Mucosa of descending colon (tissue), 3 donors: Measurements from ENCODE around the gene PSMB10. TPM values are rescaled to one million over a fixed set of nuclear protein-coding genes. Genes with fewer than 3 reads are reported as not detected.

Source experiments
- ATAC-seq: fragments of 200-7000 bp; cut with Tn5 transposase; one replicate; pipeline ENCODE4 v1.9.1; 2020; ENCODE audit warnings: mild to moderate bottlenecking, moderate library complexity
- DNase-seq, 3 donors: peaks; one replicate each; pipeline ENCODE4 v3.0.0-alpha.2; 2020
- H3K36me3 ChIP-seq: fragments of 200-600 bp; one replicate; pipeline ENCODE4 v1.8.0; 2021; ENCODE audit warnings: low read depth, mild to moderate bottlenecking
- H3K4me1 ChIP-seq: fragments of 200-600 bp; one replicate; pipeline ENCODE4 v1.8.0; 2021; ENCODE audit warnings: low read depth, mild to moderate bottlenecking
- H3K4me3 ChIP-seq: fragments of 200-600 bp; one replicate; pipeline ENCODE4 v1.8.0; 2021; ENCODE audit warnings: mild to moderate bottlenecking
- H3K9me3 ChIP-seq: fragments of 200-600 bp; one replicate; pipeline ENCODE4 v1.8.0; 2021; ENCODE audit warnings: mild to moderate bottlenecking
- CTCF ChIP-seq: fragments of 200-600 bp; IDR thresholded peaks from one replicate; pipeline ENCODE4 v1.8.0; 2022; ENCODE audit warnings: antibody characterized with exemption, mild to moderate bottlenecking
- intact Hi-C, 2 donors: fragments of 100-400 bp; cut with DNase I in 1 of 2; cut with micrococcal nuclease in 1 of 2; formaldehyde crosslinking; loops; one replicate each; pipeline versions ENCODE4 v1.11.0 to v1.11.1; 2022; cut with DNase I, micrococcal nuclease
- total RNA-seq, 3 donors: library from RNA; stranded (reverse); fragmentation: NEBNext Ultra II Directional in 2 of 3; extraction: Animal tissue kit (Norgen Biotek cat#: 25700) in 2 of 3; gene quantifications; one replicate each; pipeline versions ENCODE4 v1.2.1 to v1.2.4, GENCODE V29; 2021 to 2023
- donor health status: DM: no; HTN: no; CAD: no; lungs with moderate emphysema.
- donor health status: DM: no; HTN: no; CAD: no.
- donor health status: DM: no; HTN: yes; CAD: no.

The PSMB10 gene
- total RNA-seq, 3 donors from 2014 or later = 96.9 to 175 (median 139) TPM

- peaks cover 5% of the 10 kb centered on the region for H3K36me3 ChIP-seq
Measured at GRCh38 chr16:67928147-67928546, 8.5 kb downstream of the PSMB10 start.

GRCh38 chr16:67927131-67927941, 9.3 kb downstream of the PSMB10 start:
- Histone ChIP-seq H3K4me1 (no peaks in the 10 kb centered on the region), H3K4me3 (no peak overlapping the region), H3K9me3 (no peaks in the 10 kb centered on the region), H3K36me3 (peaks cover 5% of the 10 kb centered on the region)
- no peak for ATAC-seq
- intact Hi-C loops = loop anchor here in 1 of 2 donors (10.0 kb wide), 1 partner anchor 113 kb away; no protein-coding TSS in a partner anchor
- DNase-seq = no peak
- TF ChIP-seq CTCF = no peak

More at GRCh38 chr16:67928147-67928546, 8.5 kb downstream of the PSMB10 start:
- H3K9me3 ChIP-seq = no peaks in the 10 kb centered on the region
- DNase-seq = no peak
- H3K4me3 ChIP-seq = no peak overlapping the region
- TF ChIP-seq CTCF = no peak
- H3K4me1 ChIP-seq = no peaks in the 10 kb centered on the region
- intact Hi-C loops = loop anchor here in 1 of 2 donors (10.0 kb wide), 1 partner anchor 113 kb away; no protein-coding TSS in a partner anchor
- no peak for ATAC-seq

GRCh38 chr16:67926181-67926750, 10.4 kb downstream of the PSMB10 start:
- Histone ChIP-seq H3K36me3 (peaks cover 5% of the 10 kb centered on the region), H3K4me1 (no peaks in the 10 kb centered on the region), H3K9me3 (no peaks in the 10 kb centered on the region), H3K4me3 (no peak overlapping the region)
- intact Hi-C loops = loop anchor here in 1 of 2 donors (10.0 kb wide), 1 partner anchor 111 kb away; no protein-coding TSS in a partner anchor
- ATAC-seq (no peak), DNase-seq (no peak)
- no peak for TF ChIP-seq CTCF

- ATAC-seq (no peak), DNase-seq (no peak)
- no peaks in the 10 kb centered on the region for H3K4me1 ChIP-seq
- H3K36me3 ChIP-seq = peaks cover 5% of the 10 kb centered on the region
- intact Hi-C loops = loop anchor here in 1 of 2 donors (10.0 kb wide), 1 partner anchor 110 kb away; no protein-coding TSS in a partner anchor
- no peaks in the 10 kb centered on the region for H3K9me3 ChIP-seq
- H3K4me3 ChIP-seq = no peak overlapping the region
- no peak for TF ChIP-seq CTCF
Measured at GRCh38 chr16:67924140-67924906, 12.3 kb downstream of the PSMB10 start.

GRCh38 chr16:67923414-67924116, 13.1 kb downstream of the PSMB10 start:
- Histone ChIP-seq H3K4me1 (no peaks in the 10 kb centered on the region), H3K4me3 (no peak overlapping the region), H3K9me3 (no peaks in the 10 kb centered on the region), H3K36me3 (peaks cover 5% of the 10 kb centered on the region)
- intact Hi-C loops = loop anchor here in 1 of 2 donors (10.0 kb wide), 1 partner anchor 109 kb away; no protein-coding TSS in a partner anchor
- DNase-seq = no peak
- no peak for TF ChIP-seq CTCF
- ATAC-seq = no peak
